Spleen (tissue), 7 donors: ENCODE data around the gene TMEM255B.
A peak's percentile ranks its signal among the peaks of the same experiment; 100 is the strongest.

Experiments
- CTCF ChIP-seq, 11 experiments: fragments of 200-600 bp in 7 of 11; fragments of 450-650 bp in 4 of 11; sonication (generic) in 4 of 11; IDR thresholded peaks in 8 of 11; conservative IDR thresholded peaks in 3 of 11; 1 replicate in 7 of 11; 2 replicates in 4 of 11; pipeline versions ENCODE4 v1.4.0 to v1.8.0; 2016 to 2021; ENCODE audit warnings: antibody characterized with exemption in 11 of 11, inconsistent platforms in 4 of 11, mild to moderate bottlenecking in 1 of 11
- POLR2A ChIP-seq, 3 donors: fragments of 450-650 bp; IDR thresholded peaks; one replicate each; pipeline ENCODE4 v1.5.1; 2017; ENCODE audit warnings: antibody characterized with exemption in 3 of 3, mild to moderate bottlenecking in 1 of 3
- POLR2AphosphoS5 ChIP-seq, 3 donors: sonication (generic); formaldehyde crosslinking; IDR thresholded peaks; one replicate each; pipeline ENCODE4 v1.5.1; 2017; ENCODE audit warnings: antibody characterized with exemption in 3 of 3
- donor health status: DM: no; HTN: no; CAD: no; lungs with moderate emphysema.
- donor health status: DM: no; HTN: no; CAD: no.
- donor health status: DM: no; HTN: no; CAD: no.

GRCh38 chr13:113862931-113863523, 104.0 kb downstream of the TMEM255B start:
- TF ChIP-seq CTCF (IDR thresholded peaks at IDR 0.05 in 8 of 11, conservative IDR thresholded peaks at IDR 0.05 in 3 of 11) (no peak), POLR2A (IDR thresholded peaks at IDR 0.05) (no peak), POLR2AphosphoS5 (IDR thresholded peaks at IDR 0.05) (peak in 2 of 3 donors; percentile 35 to 48)
